ENCODE measurements around the gene PRKAR1B. TPM values are rescaled to one million over a fixed set of nuclear protein-coding genes. Genes with fewer than 3 reads are reported as not detected.

PRKAR1B gene
- total RNA-seq, 4 donors from 2014 or later: 8.2 to 12.3 (median 10.5) TPM

DNA sequence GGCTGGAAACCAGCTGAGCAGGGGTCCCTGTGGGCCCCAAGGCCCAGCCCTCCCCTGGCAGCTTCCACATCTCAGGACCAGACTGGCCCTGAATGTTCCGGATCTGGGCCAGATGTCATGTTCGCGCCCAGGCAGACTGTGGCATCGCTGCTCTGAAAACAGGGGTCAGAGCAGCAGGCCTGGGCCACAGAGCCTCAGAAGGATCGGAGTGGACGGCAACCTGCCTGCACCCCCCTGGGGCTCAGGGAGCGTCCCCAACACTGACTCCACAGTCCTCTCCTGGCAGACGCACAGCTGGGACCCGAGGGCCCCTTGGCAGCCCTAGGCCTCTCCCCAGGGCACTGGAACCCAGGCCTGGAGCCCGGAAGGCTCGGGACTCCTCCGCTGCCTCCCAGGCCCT is 91.9 kb downstream of the PRKAR1B start:
- Histone ChIP-seq H3K27me3 (no peaks in the 10 kb centered on the region), H3K4me3 (no peak overlapping the region), H3K27ac (no peak overlapping the region), H3K9me3 (no peaks in the 10 kb centered on the region), H3K36me3 (no peaks in the 10 kb centered on the region), H3K4me1 (no peaks in the 10 kb centered on the region)
- no peak for DNase-seq (ENCODE audit: low spot score in 2 of 2)
- TF ChIP-seq EP300 (IDR thresholded peaks at IDR 0.05) (no peak), POLR2AphosphoS5 (IDR thresholded peaks at IDR 0.05) (no peak), POLR2A (IDR thresholded peaks at IDR 0.05) (no peak)
- TF ChIP-seq, protein P1, sequence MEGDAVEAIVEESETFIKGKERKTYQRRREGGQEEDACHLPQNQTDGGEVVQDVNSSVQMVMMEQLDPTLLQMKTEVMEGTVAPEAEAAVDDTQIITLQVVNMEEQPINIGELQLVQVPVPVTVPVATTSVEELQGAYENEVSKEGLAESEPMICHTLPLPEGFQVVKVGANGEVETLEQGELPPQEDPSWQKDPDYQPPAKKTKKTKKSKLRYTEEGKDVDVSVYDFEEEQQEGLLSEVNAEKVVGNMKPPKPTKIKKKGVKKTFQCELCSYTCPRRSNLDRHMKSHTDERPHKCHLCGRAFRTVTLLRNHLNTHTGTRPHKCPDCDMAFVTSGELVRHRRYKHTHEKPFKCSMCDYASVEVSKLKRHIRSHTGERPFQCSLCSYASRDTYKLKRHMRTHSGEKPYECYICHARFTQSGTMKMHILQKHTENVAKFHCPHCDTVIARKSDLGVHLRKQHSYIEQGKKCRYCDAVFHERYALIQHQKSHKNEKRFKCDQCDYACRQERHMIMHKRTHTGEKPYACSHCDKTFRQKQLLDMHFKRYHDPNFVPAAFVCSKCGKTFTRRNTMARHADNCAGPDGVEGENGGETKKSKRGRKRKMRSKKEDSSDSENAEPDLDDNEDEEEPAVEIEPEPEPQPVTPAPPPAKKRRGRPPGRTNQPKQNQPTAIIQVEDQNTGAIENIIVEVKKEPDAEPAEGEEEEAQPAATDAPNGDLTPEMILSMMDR (IDR thresholded peaks at IDR 0.05): no peak
- WGBS: 96% methylated on average over 3 of the region's 12 CpGs

DNA sequence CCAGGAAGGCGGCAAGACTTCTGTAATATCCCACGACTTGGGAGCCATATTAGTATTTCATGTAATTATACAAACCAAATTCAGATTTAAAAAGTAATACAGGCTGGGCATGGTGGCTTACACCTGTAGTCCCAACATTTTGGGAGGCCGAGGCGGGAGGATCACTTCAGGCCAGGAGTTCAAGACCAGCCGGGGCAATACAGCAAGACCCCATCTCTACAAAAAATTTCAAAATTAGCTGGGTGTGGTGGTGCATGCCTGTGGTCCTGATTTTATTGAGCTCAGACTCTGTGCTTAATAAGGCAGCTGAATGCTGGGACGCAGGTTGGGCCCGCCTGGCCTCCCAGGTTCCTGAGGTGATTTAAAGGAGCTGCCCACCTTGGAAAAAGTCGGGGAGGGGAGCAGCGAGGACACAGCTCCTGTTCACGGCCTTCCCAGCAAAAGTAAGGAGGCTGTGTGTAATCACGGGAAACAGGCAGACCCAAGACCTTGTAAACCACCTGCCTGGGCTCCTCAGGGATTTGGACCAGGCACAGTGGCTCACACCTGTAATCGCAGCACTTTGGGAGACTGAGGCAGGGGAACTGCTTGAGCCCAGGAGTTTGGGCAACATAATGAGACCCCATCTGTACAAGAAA is 93.6 kb downstream of the PRKAR1B start:
- 95% methylated on average over 12 of the region's 12 CpGs for WGBS
- TF ChIP-seq POLR2AphosphoS5 (IDR thresholded peaks at IDR 0.05) (no peak), POLR2A (IDR thresholded peaks at IDR 0.05) (no peak), EP300 (IDR thresholded peaks at IDR 0.05) (no peak)
- TF ChIP-seq, protein P1 (IDR thresholded peaks at IDR 0.05): no peak
- DNase-seq (ENCODE audit: low spot score in 2 of 2): no peak

DNA sequence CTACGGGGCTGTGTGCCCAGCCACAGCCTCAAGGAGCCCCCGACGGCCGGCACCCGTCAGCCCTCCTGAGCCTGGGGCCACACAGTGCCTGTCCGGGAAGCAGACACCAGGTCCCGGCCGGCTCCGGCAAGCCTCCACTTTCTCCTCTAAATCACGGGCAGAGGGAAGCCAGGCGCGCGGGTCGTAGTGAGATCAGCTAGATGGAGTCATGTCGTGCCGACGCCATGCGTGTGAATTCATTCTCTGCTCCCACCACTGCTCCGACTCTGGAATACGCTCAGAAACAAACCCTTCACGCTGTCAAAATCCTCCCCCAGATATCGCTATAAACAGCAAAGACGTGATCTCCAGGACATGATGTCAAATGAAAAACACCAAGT is 94.3 kb downstream of the PRKAR1B start:
- DNase-seq (ENCODE audit: low spot score in 2 of 2): no peak
- H3K9me3 ChIP-seq: no peaks in the 10 kb centered on the region
- H3K4me3 ChIP-seq: no peak overlapping the region
- TF ChIP-seq POLR2AphosphoS5 (IDR thresholded peaks at IDR 0.05): no peak
- H3K27ac ChIP-seq: no peak overlapping the region
- H3K27me3 ChIP-seq: no peaks in the 10 kb centered on the region
- no peaks in the 10 kb centered on the region for H3K4me1 ChIP-seq
- no peaks in the 10 kb centered on the region for H3K36me3 ChIP-seq
- WGBS: 92% methylated on average over 19 of the region's 23 CpGs

More for the DNA sequence above, 93.6 kb downstream of the PRKAR1B start:
- Histone ChIP-seq H3K9me3 (no peaks in the 10 kb centered on the region), H3K27ac (no peak overlapping the region), H3K4me3 (no peak overlapping the region), H3K27me3 (no peaks in the 10 kb centered on the region), H3K4me1 (no peaks in the 10 kb centered on the region), H3K36me3 (no peaks in the 10 kb centered on the region)

DNA sequence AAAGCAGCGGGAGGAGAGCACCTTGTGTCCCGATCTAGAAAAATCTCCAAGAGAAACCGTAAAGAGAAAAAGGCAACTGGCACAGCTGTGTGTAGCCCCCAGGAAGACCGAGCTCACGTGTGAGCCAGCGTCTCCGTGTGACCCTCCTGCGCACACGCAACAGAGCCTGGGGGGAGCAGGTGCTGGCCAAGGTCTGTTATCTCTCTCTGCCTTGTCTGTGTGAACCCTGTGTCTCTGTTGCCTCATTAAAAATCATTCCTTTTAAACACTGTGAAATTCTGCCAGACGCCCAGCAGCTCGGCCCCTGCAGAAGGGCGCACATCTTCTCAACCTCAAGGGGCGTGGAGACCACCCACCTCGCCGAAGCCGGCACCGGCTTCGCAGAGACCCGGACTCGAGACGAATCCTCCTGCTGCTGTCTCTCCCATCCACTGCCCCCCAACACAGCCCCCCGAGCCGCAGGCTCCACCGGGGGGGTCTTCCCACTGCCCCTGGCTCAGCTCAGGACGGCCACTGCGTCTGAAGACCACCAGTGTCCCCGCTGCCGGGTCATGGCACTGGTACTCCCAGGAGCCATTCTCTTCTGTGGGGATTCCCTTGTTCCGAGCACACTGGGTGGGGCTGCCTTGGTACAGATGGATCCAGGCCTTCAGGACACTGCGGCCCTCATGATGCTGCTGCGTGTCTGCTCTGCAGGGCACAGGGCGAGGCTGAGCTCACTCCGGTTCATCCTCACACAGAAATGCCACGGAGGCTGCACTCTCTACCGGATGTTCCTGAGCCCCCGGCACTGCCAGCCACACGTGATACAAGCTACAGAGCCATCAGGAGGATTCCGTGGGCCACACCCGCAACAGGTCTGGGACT is 94.9 kb downstream of the PRKAR1B start:
- 88% methylated on average over 38 of the region's 39 CpGs for WGBS
- Histone ChIP-seq H3K4me3 (no peak overlapping the region), H3K9me3 (no peaks in the 10 kb centered on the region), H3K4me1 (no peaks in the 10 kb centered on the region), H3K36me3 (no peaks in the 10 kb centered on the region), H3K27me3 (no peaks in the 10 kb centered on the region), H3K27ac (no peak overlapping the region)
- TF ChIP-seq POLR2A (IDR thresholded peaks at IDR 0.05) (no peak), EP300 (IDR thresholded peaks at IDR 0.05) (no peak), POLR2AphosphoS5 (IDR thresholded peaks at IDR 0.05) (no peak)
- TF ChIP-seq, protein P1 (IDR thresholded peaks at IDR 0.05): no peak
- no peak for DNase-seq (ENCODE audit: low spot score in 2 of 2)

DNA sequence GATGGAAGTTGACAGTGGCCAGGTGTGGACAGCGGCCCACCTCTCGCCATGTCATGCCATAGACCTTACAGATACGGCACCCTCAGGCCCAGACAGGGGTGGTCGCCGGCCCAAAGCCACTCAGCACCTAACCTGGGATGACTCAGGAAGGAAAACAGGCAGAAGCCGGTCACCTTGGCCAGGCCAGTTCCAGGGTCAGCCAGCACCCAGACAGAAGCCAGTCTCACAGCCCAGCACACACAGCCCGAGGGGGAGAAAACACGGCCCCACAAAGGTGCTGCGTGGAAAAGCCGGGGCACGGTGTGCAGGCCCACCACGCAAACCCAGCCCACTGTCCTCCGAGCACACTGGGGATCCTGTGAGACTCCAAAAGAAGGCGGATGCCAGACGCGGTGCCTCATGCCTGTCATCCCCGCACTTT is 95.8 kb downstream of the PRKAR1B start:
- 96% methylated on average over 14 of the region's 17 CpGs for WGBS
- no peak for DNase-seq (ENCODE audit: low spot score in 2 of 2)
- no peaks in the 10 kb centered on the region for H3K9me3 ChIP-seq
- no peaks in the 10 kb centered on the region for H3K36me3 ChIP-seq
- no peaks in the 10 kb centered on the region for H3K27me3 ChIP-seq
- no peaks in the 10 kb centered on the region for H3K4me1 ChIP-seq
- TF ChIP-seq EP300 (IDR thresholded peaks at IDR 0.05): no peak
- no peak for TF ChIP-seq POLR2A (IDR thresholded peaks at IDR 0.05)
- TF ChIP-seq POLR2AphosphoS5 (IDR thresholded peaks at IDR 0.05): no peak
- H3K27ac ChIP-seq: no peak overlapping the region
- H3K4me3 ChIP-seq: no peak overlapping the region

DNA sequence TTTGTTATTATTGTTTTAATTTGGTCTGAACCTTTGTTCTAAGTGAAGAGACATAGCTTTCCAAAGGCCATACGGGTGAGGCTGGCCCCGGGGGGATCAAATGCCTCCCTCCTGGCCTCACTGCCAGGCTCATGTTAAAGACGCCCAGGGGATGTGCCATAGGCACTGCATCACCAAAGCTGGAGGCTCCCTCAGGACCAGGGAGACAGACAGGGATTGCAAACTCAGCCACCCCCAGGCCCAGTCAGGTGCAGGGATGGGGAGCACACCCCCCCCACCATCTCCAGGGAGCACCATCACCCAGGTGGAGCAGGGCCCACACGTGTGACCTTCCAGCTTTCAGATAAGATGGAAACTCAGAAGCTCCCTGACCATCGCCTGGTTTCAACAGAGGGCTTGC is 96.5 kb downstream of the PRKAR1B start:
- Histone ChIP-seq H3K4me1 (no peaks in the 10 kb centered on the region), H3K9me3 (no peaks in the 10 kb centered on the region), H3K27me3 (no peaks in the 10 kb centered on the region), H3K36me3 (no peaks in the 10 kb centered on the region), H3K27ac (no peak overlapping the region), H3K4me3 (no peak overlapping the region)
- TF ChIP-seq POLR2AphosphoS5 (IDR thresholded peaks at IDR 0.05) (no peak), POLR2A (IDR thresholded peaks at IDR 0.05) (no peak), EP300 (IDR thresholded peaks at IDR 0.05) (no peak)
- TF ChIP-seq, protein P1 (IDR thresholded peaks at IDR 0.05): no peak
- DNase-seq (ENCODE audit: low spot score in 2 of 2): no peak
- WGBS: 73% methylated on average over 4 of the region's 5 CpGs
